NCI-H69 (cell line): ENCODE results near the gene KRTAP1-5.

Experiments used
- DNase-seq: peaks from one replicate; lab custom pipeline; 2025; lab: John Stamatoyannopoulos, UW

The KRTAP1-5 gene

GRCh38 chr17:41004397-41004796, 22.6 kb downstream of the KRTAP1-5 start:
- DNase-seq, result peak; percentile 40

GRCh38 chr17:41003926-41004325, 23.1 kb downstream of the KRTAP1-5 start:
- no peak for DNase-seq

- DNase-seq, result no peak
Measured at GRCh38 chr17:41002814-41003213, 24.2 kb downstream of the KRTAP1-5 start.

- DNase-seq, result no peak
Measured at GRCh38 chr17:41001795-41002194, 25.2 kb downstream of the KRTAP1-5 start.

GRCh38 chr17:40999563-40999962, 27.4 kb downstream of the KRTAP1-5 start, which contains the start of gene KRTAP3-2:
Gene KRTAP3-2, minus strand, starts transcription at chr17:40999906. Its CDS starts 53 bp downstream, at chr17:40999853.
- DNase-seq, result peak; percentile 35

GRCh38 chr17:40997361-40997760, 29.6 kb downstream of the KRTAP1-5 start:
- peak; percentile 14 for DNase-seq

GRCh38 chr17:40996829-40997228, 30.2 kb downstream of the KRTAP1-5 start:
- no peak for DNase-seq

- DNase-seq, result no peak
Measured at GRCh38 chr17:40995116-40995515, 31.9 kb downstream of the KRTAP1-5 start.

- peak; percentile 87 for DNase-seq
Measured at GRCh38 chr17:40993839-40994238, 33.2 kb downstream of the KRTAP1-5 start, which contains the start of gene KRTAP3-3. Gene KRTAP3-3, minus strand, starts transcription at chr17:40994164. Its CDS starts 67 bp downstream, at chr17:40994097.

GRCh38 chr17:40993084-40993483, 33.9 kb downstream of the KRTAP1-5 start:
- DNase-seq, result no peak

GRCh38 chr17:40992666-40993065, 34.3 kb downstream of the KRTAP1-5 start:
- peak; percentile 6 for DNase-seq

- no peak for DNase-seq
Measured at GRCh38 chr17:40986920-40987319, 40.1 kb downstream of the KRTAP1-5 start.

- no peak for DNase-seq
Measured at GRCh38 chr17:40984226-40984625, 42.8 kb downstream of the KRTAP1-5 start, which contains the start of gene KRT40. Gene KRT40, minus strand, starts transcription at chr17:40984326. Its CDS starts 53 bp downstream, at chr17:40984273.

GRCh38 chr17:40981115-40981514, 45.9 kb downstream of the KRTAP1-5 start:
- no peak for DNase-seq

- DNase-seq, result no peak
Measured at GRCh38 chr17:40980596-40980995, 46.4 kb downstream of the KRTAP1-5 start.

GRCh38 chr17:40980117-40980516, 46.9 kb downstream of the KRTAP1-5 start:
- no peak for DNase-seq

- no peak for DNase-seq
Measured at GRCh38 chr17:40978575-40979151, 48.3 kb downstream of the KRTAP1-5 start.
